ENCODE results near the gene ZBTB7C. TPM values are rescaled to one million over a fixed set of nuclear protein-coding genes. Genes with fewer than 3 reads are reported as not detected.

The ZBTB7C gene
- total and polyA plus RNA-seq, 10 of the 15 experiments (the other 5 are each of a cell fraction or from before 2014, with no cell fraction given): under 0.01 to 0.08 (median 0.01) TPM; not detected in 7

- no peaks in the 10 kb centered on the region; the same call in 2 of the 3 replicates for H3K9me3 ChIP-seq (replicated peaks; ENCODE audit: control insufficient read depth, insufficient read depth, low read length)
- FAIRE-seq (no peak), DNase-seq (ENCODE audit: low read depth, low spot score) (no peak), ATAC-seq (no peak)
- H3K27ac ChIP-seq (ENCODE audit: control insufficient read depth, insufficient read depth): no peak overlapping the region
- no peaks in the 10 kb centered on the region; a peak in 1 of 4 replicates for H3K27me3 ChIP-seq (replicated peaks in 1 of 2; ENCODE audit: control insufficient read depth in 2 of 2, insufficient read depth in 2 of 2, low read length in 1 of 2)
- no peaks in the 10 kb centered on the region for H4K20me1 ChIP-seq (ENCODE audit: control insufficient read depth, insufficient read depth)
- H3K79me2 ChIP-seq (ENCODE audit: control insufficient read depth, insufficient read depth, low read length): no peaks in the 10 kb centered on the region
- H3K4me1 ChIP-seq (ENCODE audit: control insufficient read depth, insufficient read depth, low read length): no peaks in the 10 kb centered on the region
- in situ Hi-C loops (cut with MboI) (no loop called here), intact Hi-C loops (cut with micrococcal nuclease; ENCODE audit: unreplicated experiment) (no loop called here)
- ChIA-PET SMC1A (ENCODE audit: uncharacterized antibody, unreplicated experiment) (no interaction called here), RAD21 (ENCODE audit: unreplicated experiment) (no interaction called here), CTCF (no interaction called here), POLR2A (interaction anchor here (0.6 kb wide), 1 partner anchor 963 kb away, joined by 6 read pairs; no protein-coding TSS in a partner anchor)
- no peaks in the 10 kb centered on the region for H3K36me3 ChIP-seq (ENCODE audit: control insufficient read depth in 2 of 2, insufficient read depth in 2 of 2, low read length in 1 of 2)
- no peak overlapping the region for H2AFZ ChIP-seq (ENCODE audit: control insufficient read depth, low read depth, low read length)
- no peak overlapping the region for H3K4me2 ChIP-seq (ENCODE audit: control insufficient read depth, insufficient read depth)
- WGBS (ENCODE audit: insufficient coverage, insufficient replicate concordance, low lambda C conversion rate, missing lambda C conversion rate): 88% methylated on average over 2 of the region's 2 CpGs
- TF ChIP-seq NR2F1 (conservative IDR thresholded peaks at IDR 0.05) (no peak), BMI1 (IDR thresholded peaks at IDR 0.05; ENCODE audit: borderline replicate concordance) (no peak), TCF3 (IDR thresholded peaks at IDR 0.05; ENCODE audit: borderline replicate concordance, insufficient read depth, low read depth, low read length) (no peak), RB1 (IDR thresholded peaks at IDR 0.05; ENCODE audit: borderline replicate concordance) (no peak), PAX5 (IDR thresholded peaks at IDR 0.05; ENCODE audit: borderline replicate concordance, low read depth, low read length) (no peak), CHD2 (IDR thresholded peaks at IDR 0.05; ENCODE audit: borderline replicate concordance, low read depth, low read length) (no peak), YY1 (IDR thresholded peaks at IDR 0.05; ENCODE audit: low read depth, low read length) (no peak), ZNF207 (IDR thresholded peaks at IDR 0.05; ENCODE audit: borderline replicate concordance) (no peak), FOXK2 (IDR thresholded peaks at IDR 0.05) (no peak)
- H3K4me3 ChIP-seq: no peak overlapping the region
- no peak overlapping the region for H3K9ac ChIP-seq (ENCODE audit: control insufficient read depth, insufficient read depth, low read length)
- BruUV-seq (replicated peaks): no TSS peak
Observed at GRCh38 chr18:47978141-47978540, 431.0 kb downstream of the ZBTB7C start.

Small RNA genes within 50 kb of the gene (small RNA-seq; reads per million reads assigned to genes)
- gene RNU6-708P: not detected

Other genes starting within 250 kb of the ZBTB7C start
- gene CTIF, start 129.6 kb upstream of the ZBTB7C start, total RNA-seq (2014; rRNA removed): 1.7 and 3.7 TPM in 2 replicates
- gene CTIF, start 129.6 kb upstream of the ZBTB7C start, total RNA-seq (2014; rRNA removed; fragmentation: Illumina TruSeq; extraction: Trizol): 2.3 and 3.8 TPM in 2 replicates
- gene CTIF, start 129.6 kb upstream of the ZBTB7C start, total RNA-seq (2021): 11.6 and 11.7 TPM in 2 replicates
- 1.7 and 2.7 TPM in 2 replicates for gene CTIF, start 129.6 kb upstream of the ZBTB7C start, polyA plus RNA-seq (2011; rRNA removed)
- 1.1 and 2.4 TPM in 2 replicates for gene CTIF, start 129.6 kb upstream of the ZBTB7C start, polyA plus RNA-seq (2014; fragmentation: Illumina TruSeq; extraction: Trizol)
- under 1 TPM; 0.06 to 0.60 TPM for gene CTIF, start 129.6 kb upstream of the ZBTB7C start, polyA plus RNA-seq (2014; fragmentation: Nextera tagmentation; extraction: Ambion mirVana)
- gene CTIF, start 129.6 kb upstream of the ZBTB7C start, polyA plus RNA-seq (2014; rRNA removed): 5.8 and 6.2 TPM in 2 replicates
- gene CTIF, start 129.6 kb upstream of the ZBTB7C start, polyA plus RNA-seq (2016; fragmentation: Nextera tagmentation; extraction: Ambion mirVana): 1 to 10 TPM; 1.6 to 2.6 TPM

Measured in GM12878 (cell line).